Hepatocyte (in vitro differentiated cells): Measurements from ENCODE around the gene ATP1A3. TPM values are rescaled to one million over a fixed set of nuclear protein-coding genes. Genes with fewer than 3 reads are reported as not detected.

Source experiments
- DNase-seq: peaks from one replicate; pipeline ENCODE4 v3.0.0-alpha.2; 2016; ENCODE audit warnings: low spot score
- H2AFZ ChIP-seq: fragments of 200-600 bp; sonication (generic); 2 replicates; pipeline ENCODE4 v1.6.0; 2016; ENCODE audit warnings: antibody characterized with exemption, mild to moderate bottlenecking
- H3K27ac ChIP-seq: fragments of 200-600 bp; sonication (generic); 2 replicates; pipeline ENCODE4 v1.5.1; 2016; ENCODE audit warnings: mild to moderate bottlenecking
- H3K27me3 ChIP-seq: fragments of 200-600 bp; sonication (generic); 2 replicates; pipeline ENCODE4 v1.6.1; 2016
- H3K36me3 ChIP-seq: fragments of 200-600 bp; sonication (generic); replicated peaks from 2 replicates; pipeline ENCODE4 v1.5.1; 2016; ENCODE audit warnings: low read depth; ENCODE audit not compliant: insufficient read depth
- H3K4me1 ChIP-seq: fragments of 200-600 bp; sonication (generic); 2 replicates; pipeline ENCODE4 v1.5.1; 2016; ENCODE audit warnings: mild to moderate bottlenecking, moderate library complexity; ENCODE audit not compliant: insufficient read depth
- H3K4me2 ChIP-seq: fragments of 200-600 bp; sonication (generic); 2 replicates; pipeline ENCODE4 v1.6.0; 2016
- H3K4me3 ChIP-seq: fragments of 200-600 bp; sonication (generic); 2 replicates; pipeline ENCODE4 v1.5.1; 2016; ENCODE audit warnings: mild to moderate bottlenecking
- H3K79me2 ChIP-seq: fragments of 200-600 bp; sonication (generic); 2 replicates; pipeline ENCODE4 v1.6.0; 2017; ENCODE audit warnings: mild to moderate bottlenecking
- H3K9me2 ChIP-seq: fragments of 200-600 bp; sonication (generic); replicated peaks from 2 replicates; pipeline ENCODE4 v1.6.0; 2017; ENCODE audit warnings: mild to moderate bottlenecking; ENCODE audit not compliant: insufficient read depth
- H3K9me3 ChIP-seq: fragments of 200-600 bp; sonication (generic); 2 replicates; pipeline ENCODE4 v1.5.1; 2016; ENCODE audit warnings: low read depth, mild to moderate bottlenecking
- H4K20me1 ChIP-seq: fragments of 200-600 bp; sonication (generic); 2 replicates; pipeline ENCODE4 v1.6.0; 2016; ENCODE audit warnings: mild to moderate bottlenecking; ENCODE audit not compliant: insufficient read depth, poor library complexity, severe bottlenecking
- CTCF ChIP-seq: fragments of 200-600 bp; sonication (generic); IDR thresholded peaks from 2 replicates; pipeline ENCODE4 v1.5.1; 2016; ENCODE audit warnings: antibody characterized with exemption, mild to moderate bottlenecking; ENCODE audit not compliant: poor library complexity
- EZH2 ChIP-seq: fragments of 200-600 bp; sonication (generic); IDR thresholded peaks from 2 replicates; pipeline ENCODE4 v1.6.1; 2016; ENCODE audit warnings: antibody characterized with exemption, mild to moderate bottlenecking, borderline replicate concordance
- EZH2phosphoT487 ChIP-seq: fragments of 200-600 bp; sonication (generic); IDR thresholded peaks from one replicate; pipeline ENCODE4 v1.6.1; 2018; ENCODE audit warnings: antibody characterized with exemption, mild to moderate bottlenecking, low read depth, moderate library complexity; ENCODE audit not compliant: unreplicated experiment, severe bottlenecking
- WGBS: methylation state at CpG from one replicate; pipeline ENCODE4 v1.1.6; 2016; ENCODE audit warnings: low lambda C conversion rate; ENCODE audit errors: missing lambda C conversion rate; 5-methylcytosine and 5-hydroxymethylcytosine counted together
- polyA plus RNA-seq: library from polyadenylated mRNA; unstranded; fragments of >200 nt; fragmentation: Nextera tagmentation; extraction: Ambion mirVana; gene quantifications from 2 replicates; pipeline ENCODE4 v1.2.1, GENCODE V29; 2016
- total RNA-seq: library from RNA; depleted of rRNA; stranded (reverse); fragments of >200 nt; gene quantifications from 2 replicates; pipeline ENCODE4 v1.2.3, GENCODE V29; 2014

The ATP1A3 gene
- total and polyA plus RNA-seq, 2 experiments from 2014 or later, result 0.03 to 0.82 TPM

- Histone ChIP-seq H3K9me3 (no peaks in the 10 kb centered on the region), H3K4me2 (no peak overlapping the region), H3K27ac (no peak overlapping the region), H3K4me3 (no peak overlapping the region), H3K27me3 (peaks cover 88% of the 10 kb centered on the region), H3K9me2 (no peaks in the 10 kb centered on the region), H3K4me1 (no peaks in the 10 kb centered on the region), H2AFZ (no peak overlapping the region), H3K36me3 (no peaks in the 10 kb centered on the region), H4K20me1 (no peaks in the 10 kb centered on the region), H3K79me2 (no peaks in the 10 kb centered on the region)
- 11% methylated on average over 13 of the region's 14 CpGs for whole genome bisulfite sequencing
- no peak for DNase-seq
- no peak for TF ChIP-seq CTCF
- TF ChIP-seq EZH2, result no peak
- TF ChIP-seq EZH2phosphoT487, result no peak
Observed at GRCh38 chr19:41997851-41998229, 3.8 kb upstream of the ATP1A3 start.

DNA sequence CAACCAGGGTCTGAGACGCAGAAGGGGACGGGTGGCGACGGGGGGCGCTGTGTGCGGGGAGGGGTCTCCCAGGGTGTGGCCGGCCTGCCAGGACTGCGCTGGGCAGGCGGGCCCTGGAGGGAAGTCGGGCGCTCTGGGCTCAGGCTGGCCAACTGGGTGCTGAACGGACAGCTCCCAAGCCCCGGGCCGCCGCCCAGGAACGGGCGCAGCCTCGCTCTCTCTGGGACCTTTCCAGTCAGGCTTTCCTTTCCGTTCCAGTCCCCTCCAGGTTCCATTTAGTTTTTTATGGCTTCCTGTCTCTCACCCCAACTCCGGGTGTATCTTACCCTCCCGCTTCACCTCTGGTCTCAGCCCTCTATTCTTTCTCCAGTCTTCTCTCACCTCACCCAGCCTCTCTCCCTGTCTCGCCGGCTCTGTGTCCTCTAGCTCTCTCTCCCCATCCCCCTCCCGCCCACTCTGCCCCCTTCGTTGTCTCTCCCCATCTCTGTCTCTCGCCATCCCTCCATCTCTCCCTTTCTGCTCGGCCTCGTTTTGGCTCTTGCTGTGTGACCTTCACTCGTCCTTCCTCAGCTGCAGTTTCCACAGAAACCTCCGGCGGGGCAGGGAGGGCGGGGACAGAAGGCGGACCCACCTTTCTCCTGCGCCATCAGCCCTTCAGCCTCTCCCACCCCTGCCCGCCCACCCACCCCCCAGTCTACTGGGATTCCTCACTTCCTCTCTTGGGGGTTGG is 3.3 kb upstream of the ATP1A3 start:
- Histone ChIP-seq H3K27ac (no peak overlapping the region), H3K4me3 (no peak overlapping the region), H3K4me2 (no peak overlapping the region), H3K79me2 (no peaks in the 10 kb centered on the region), H2AFZ (no peak overlapping the region), H3K36me3 (no peaks in the 10 kb centered on the region), H3K4me1 (no peaks in the 10 kb centered on the region), H3K9me2 (no peaks in the 10 kb centered on the region), H3K27me3 (peaks cover 88% of the 10 kb centered on the region), H3K9me3 (no peaks in the 10 kb centered on the region), H4K20me1 (no peaks in the 10 kb centered on the region)
- TF ChIP-seq EZH2phosphoT487, result no peak
- peak; percentile 17 for TF ChIP-seq EZH2
- TF ChIP-seq CTCF, result no peak
- DNase-seq, result peak; percentile 82
- under 1% methylated on average over 18 of the region's 35 CpGs for WGBS

GRCh38 chr19:41995959-41996797 is 2.1 kb upstream of the ATP1A3 start:
- no peak for TF ChIP-seq EZH2
- no peak for TF ChIP-seq CTCF
- TF ChIP-seq EZH2phosphoT487, result no peak
- Histone ChIP-seq H3K27ac (no peak overlapping the region), H3K27me3 (peaks cover 81% of the 10 kb centered on the region), H3K36me3 (no peaks in the 10 kb centered on the region), H2AFZ (no peak overlapping the region), H3K9me3 (no peaks in the 10 kb centered on the region), H3K4me2 (no peak overlapping the region), H4K20me1 (no peaks in the 10 kb centered on the region), H3K4me3 (no peak overlapping the region), H3K4me1 (no peaks in the 10 kb centered on the region), H3K9me2 (no peaks in the 10 kb centered on the region), H3K79me2 (no peaks in the 10 kb centered on the region)
- WGBS, result 49% methylated on average over 12 of the region's 12 CpGs
- DNase-seq, result no peak
